ENCODE measurements around the gene GSE1.

GSE1 gene

GRCh38 chr16:85663891-85664321 is 50.8 kb downstream of the GSE1 start:
- no peak for DNase-seq

GRCh38 chr16:85664580-85665372 is 51.7 kb downstream of the GSE1 start:
- no peak for DNase-seq

- DNase-seq = no peak
Measured at GRCh38 chr16:85665373-85665740, 52.2 kb downstream of the GSE1 start.

GRCh38 chr16:85665929-85666328 is 52.8 kb downstream of the GSE1 start:
- no peak for DNase-seq

GRCh38 chr16:85667261-85667660 is 54.1 kb downstream of the GSE1 start:
- DNase-seq = no peak

GRCh38 chr16:85667841-85668413 is 54.8 kb downstream of the GSE1 start:
- DNase-seq = no peak

- no peak for DNase-seq
Measured at GRCh38 chr16:85668676-85669424, 55.7 kb downstream of the GSE1 start.

- DNase-seq = no peak
Measured at GRCh38 chr16:85670840-85671239, 57.7 kb downstream of the GSE1 start.

- no peak for DNase-seq
Measured at GRCh38 chr16:85673529-85674417, 60.7 kb downstream of the GSE1 start.

- DNase-seq = no peak
Measured at GRCh38 chr16:85674418-85674755, 61.3 kb downstream of the GSE1 start.

GRCh38 chr16:85674828-85675227 is 61.7 kb downstream of the GSE1 start:
- no peak for DNase-seq

- no peak for DNase-seq
Measured at GRCh38 chr16:85675251-85675874, 62.2 kb downstream of the GSE1 start.

GRCh38 chr16:85676466-85676865 is 63.3 kb downstream of the GSE1 start:
- no peak for DNase-seq

- no peak for DNase-seq
Measured at GRCh38 chr16:85677383-85677967, 64.4 kb downstream of the GSE1 start.

GRCh38 chr16:85678016-85678415 is 64.9 kb downstream of the GSE1 start:
- no peak for DNase-seq

GRCh38 chr16:85678821-85679220 is 65.7 kb downstream of the GSE1 start:
- DNase-seq = no peak

- no peak for DNase-seq
Measured at GRCh38 chr16:85679870-85680269, 66.7 kb downstream of the GSE1 start.

- DNase-seq = no peak
Measured at GRCh38 chr16:85680352-85680944, 67.3 kb downstream of the GSE1 start.

- DNase-seq = no peak
Measured at GRCh38 chr16:85681255-85681654, 68.1 kb downstream of the GSE1 start.

- no peak for DNase-seq
Measured at GRCh38 chr16:85682516-85682915, 69.4 kb downstream of the GSE1 start.

- no peak for DNase-seq
Measured at GRCh38 chr16:85683363-85683762, 70.2 kb downstream of the GSE1 start.

- DNase-seq = no peak
Measured at GRCh38 chr16:85685251-85685650, 72.1 kb downstream of the GSE1 start.
